Stimulated activated CD4-positive, alpha-beta T cell treated with anti-CD3 and anti-CD28 coated beads, Interleukin-15, amount 100 ng/mL, for 24 hours (primary cell): Measurements from ENCODE around the gene EPB42.
"Not testable (repeated sequence)": the region's sequence is repeated elsewhere in the genome, so short reads cannot be mapped to it uniquely, and the experiment has no call there.

Source experiments
- DNase-seq: peaks from one replicate; pipeline ENCODE4 v3.0.0-alpha.2; 2020

The EPB42 gene

DNA sequence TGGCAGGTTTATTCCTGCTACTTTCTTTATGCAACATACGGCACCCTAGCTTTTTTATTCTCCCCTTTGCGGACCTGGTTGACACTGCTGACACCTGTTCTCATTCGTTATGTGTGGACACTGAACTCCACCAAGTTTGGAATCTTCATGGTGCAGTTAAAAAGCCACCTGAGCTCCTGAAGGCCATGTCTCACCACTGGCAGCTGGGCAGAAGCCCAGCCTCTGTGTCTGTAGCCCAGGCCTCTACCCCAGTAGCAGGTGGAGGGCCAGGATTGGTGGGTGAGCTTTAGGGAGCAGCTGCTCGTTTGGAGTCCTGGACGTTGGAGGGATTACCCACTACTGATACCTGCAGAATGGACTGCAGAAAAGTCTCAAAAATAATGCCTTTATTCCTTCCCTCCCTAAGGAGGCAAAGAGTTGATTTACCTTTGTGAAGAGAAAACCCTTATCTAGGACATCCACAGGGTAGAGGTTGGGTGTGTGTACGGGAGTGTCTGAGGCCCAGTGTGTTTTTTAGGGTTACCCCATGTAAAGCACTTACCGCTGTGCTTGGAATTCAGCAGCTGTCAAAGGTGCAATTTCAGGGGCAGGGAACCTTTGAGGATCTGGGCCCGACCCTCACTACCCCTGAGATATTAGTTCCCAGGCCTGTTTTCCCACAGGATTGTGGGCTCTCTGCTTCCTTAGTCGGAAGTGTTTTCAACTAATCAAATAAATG is 36.3 kb downstream of the EPB42 start:
- no peak for DNase-seq

DNA sequence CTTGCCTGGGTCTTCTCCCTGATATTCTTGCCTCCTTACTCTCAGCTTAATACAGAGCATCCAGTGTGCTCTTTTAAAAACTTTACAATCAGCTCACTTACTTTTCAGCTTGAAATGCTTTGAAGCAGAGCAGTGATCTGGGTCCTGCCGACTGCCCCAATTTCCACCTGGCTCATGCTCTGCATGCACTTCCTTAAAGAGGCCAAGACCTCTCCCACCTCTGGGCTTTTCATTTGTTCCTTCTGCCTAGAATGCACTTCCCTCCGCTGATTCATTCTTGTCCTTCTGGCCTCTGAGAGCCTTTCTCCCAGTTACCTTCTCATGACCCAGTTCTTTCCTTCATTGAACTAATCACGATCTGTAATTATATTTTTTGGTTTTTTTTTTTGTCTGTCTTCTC is 37.5 kb downstream of the EPB42 start:
- no peak for DNase-seq

DNA sequence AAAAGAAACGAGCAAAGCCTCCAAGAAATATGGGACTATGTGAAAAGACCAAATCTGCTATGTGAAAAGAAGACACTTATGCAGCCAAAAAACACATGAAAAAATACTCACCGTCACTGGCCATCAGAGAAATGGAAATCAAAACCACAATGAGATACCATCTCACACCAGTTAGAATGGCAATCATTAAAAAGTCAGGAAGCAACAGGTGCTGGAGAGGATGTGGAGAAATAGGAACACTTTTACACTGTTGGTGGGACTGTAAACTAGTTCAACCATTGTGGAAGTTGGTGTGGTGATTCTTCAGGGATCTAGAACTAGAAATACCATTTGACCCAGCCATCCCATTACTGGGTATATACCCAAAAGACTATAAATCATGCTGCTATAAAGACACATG is 43.7 kb downstream of the EPB42 start:
- DNase-seq, result not testable (repeated sequence)

DNA sequence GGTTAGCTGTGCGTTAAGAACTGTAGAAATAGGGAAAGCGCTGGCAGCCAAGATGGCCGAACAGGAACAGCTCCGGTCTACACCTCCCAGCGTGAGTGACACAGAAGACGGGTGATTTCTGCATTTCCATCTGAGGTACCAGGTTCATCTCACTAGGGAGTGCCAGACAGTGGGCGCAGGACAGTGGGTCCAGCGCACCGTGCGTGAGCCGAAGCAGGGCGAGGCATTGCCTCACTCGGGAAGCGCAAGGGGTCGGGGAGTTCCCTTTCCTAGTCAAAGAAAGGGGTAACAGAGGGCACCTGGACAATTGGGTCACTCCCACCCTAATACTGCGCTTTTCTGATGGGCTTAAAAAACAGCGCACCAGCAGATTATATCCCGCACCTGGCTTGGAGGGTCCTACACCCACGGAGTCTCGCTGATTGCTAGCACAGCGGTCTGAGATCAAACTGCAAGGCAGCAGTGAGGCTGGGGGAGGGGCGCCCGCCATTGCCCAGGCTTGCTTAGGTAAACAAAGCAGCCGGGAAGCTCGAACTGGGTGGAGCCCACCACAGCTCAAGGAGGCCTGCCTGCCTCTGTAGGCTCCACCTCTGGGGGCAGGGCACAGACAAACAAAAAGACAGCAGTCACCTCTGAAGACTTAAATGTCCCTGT is 45.0 kb downstream of the EPB42 start:
- not testable (repeated sequence) for DNase-seq

DNA sequence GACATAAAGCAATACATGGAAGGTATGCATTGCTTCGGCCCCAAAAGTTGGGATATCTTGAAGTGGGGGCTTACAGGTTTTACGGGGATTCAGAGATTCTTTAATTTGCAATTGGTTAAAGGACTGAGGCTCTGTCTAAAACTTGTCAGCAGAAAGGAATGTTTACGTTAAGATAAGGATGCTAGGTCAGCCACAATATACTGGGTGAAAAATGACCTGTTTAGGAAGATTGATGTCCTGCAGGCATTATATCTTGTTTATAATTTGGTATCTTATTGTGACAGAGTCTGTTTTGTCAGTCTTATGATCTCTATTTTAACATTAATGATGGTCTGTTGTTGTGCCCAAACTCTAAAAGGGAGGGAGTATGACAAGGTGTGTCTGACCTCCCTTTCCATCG is 50.9 kb downstream of the EPB42 start:
- no peak for DNase-seq

DNA sequence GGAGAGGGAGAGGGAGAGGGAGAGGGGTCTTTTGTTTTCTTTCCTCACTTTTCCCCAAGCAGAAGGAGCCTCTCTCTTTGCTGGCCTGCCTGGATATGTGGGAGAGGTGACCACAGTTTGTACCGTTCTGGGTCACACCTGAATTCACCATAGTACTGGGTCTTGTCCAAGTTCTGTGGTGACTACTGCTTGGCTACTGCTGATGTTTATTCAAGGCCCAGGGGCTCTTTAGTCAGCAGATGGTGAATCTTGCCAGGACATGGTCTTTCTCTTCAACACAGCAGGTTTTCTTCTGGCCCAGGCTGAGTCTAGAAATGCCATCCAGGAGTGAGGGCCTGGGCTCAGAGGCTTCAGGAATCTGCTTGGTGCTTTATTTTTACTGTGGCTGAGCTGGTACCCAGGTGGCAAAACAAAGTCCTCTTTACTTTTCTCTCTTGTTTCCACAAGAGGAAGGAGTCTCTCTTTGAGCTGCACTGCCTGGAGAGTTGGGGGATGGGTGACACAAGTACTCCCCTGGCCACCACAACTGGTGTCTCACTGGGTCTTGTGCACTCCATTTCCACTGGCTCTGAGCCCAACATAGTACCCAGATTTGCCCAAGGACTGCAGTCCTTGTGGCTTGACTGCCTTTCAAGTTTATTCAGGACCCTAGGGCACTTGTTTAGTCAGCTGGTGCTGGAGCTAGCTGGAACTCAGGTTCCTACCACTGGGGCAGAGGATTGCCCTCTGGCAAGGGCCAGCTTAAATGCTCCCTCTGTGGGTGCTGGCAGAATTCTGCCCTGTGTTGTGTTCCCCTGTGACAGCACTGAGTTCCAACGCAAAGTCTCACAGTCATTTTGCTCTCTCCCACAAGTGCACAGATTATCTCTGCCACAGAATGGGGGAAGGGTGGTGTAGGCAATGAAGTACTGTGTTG is 52.4 kb downstream of the EPB42 start:
- no peak for DNase-seq

DNA sequence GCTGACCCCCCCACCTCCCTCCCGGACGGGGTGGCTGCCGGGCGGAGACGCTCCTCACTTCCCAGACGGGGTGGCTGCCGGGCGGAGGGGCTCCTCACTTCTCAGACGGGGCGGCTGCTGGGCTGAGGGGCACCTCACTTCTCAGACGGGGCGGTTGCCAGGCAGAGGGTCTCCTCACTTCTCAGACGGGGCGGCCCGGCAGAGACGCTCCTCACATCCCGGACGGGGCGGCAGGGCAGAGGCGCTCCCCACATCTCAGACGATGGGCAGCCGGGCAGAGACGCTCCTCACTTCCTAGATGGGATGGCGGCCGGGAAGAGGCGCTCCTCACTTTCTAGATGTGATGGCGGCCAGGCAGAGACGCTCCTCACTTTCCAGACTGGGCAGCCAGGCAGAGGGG is 53.6 kb downstream of the EPB42 start:
- DNase-seq, result not testable (repeated sequence)

DNA sequence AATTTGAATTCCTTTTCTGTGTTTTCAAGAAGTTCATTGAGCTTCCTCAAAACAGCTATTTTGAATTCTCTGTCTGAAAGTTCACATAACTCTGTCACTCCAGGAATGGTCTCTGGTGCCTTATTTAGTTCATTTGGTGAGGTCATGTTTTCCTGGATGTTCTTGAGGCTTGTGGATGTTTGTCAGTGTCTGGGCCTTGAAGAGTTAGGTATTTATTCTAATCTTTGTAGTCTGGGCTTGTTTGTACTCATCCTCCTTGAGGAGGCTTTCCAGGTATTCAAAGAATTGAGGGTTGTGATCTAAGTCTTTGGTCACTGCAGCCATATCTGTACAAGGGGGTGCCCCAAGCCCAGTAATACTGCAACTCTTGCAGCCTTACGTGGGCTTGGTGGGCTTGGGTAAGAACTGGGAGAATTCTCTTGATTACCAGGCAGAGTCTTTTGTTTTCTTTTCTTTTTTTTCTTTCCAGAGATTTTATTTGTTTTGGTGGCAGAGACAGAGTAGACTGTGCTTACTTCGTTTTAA is 55.0 kb downstream of the EPB42 start:
- no peak for DNase-seq

DNA sequence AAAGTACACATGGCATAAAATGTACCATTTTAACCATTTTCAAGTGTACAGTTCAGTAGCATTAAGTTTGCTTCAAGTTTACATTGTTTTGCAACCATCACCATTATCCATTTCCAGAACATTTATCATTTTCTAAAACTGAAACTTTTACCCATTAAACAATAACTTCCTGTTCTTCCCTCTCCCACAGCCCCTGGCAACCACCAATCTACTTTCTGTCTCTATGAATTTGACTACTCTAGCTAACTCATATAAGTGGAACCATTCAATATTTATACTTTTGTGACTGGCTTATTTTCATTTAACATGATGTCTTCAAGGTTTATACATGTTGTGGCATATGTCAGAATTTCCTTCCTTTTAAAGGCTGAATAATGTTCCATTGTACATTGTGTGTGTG is 67.5 kb downstream of the EPB42 start:
- no peak for DNase-seq

DNA sequence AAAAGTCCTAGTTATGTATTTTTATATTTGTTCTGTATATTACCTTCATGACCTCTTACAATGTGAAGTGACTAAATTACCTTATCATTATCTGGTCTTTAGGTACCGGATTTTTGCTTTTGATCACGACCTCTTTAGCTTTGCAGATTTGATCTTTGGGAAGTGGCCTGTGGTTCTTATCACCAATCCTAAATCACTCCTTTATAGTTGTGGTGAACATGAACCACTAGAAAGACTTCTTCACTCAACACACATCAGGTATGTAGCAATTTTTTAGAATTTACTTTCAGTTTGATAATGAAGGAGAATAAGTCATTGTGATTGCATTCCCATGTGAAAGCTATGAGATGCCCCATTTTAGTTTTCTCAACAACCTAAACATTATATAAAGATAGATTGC is 69.1 kb downstream of the EPB42 start:
- DNase-seq, result no peak

DNA sequence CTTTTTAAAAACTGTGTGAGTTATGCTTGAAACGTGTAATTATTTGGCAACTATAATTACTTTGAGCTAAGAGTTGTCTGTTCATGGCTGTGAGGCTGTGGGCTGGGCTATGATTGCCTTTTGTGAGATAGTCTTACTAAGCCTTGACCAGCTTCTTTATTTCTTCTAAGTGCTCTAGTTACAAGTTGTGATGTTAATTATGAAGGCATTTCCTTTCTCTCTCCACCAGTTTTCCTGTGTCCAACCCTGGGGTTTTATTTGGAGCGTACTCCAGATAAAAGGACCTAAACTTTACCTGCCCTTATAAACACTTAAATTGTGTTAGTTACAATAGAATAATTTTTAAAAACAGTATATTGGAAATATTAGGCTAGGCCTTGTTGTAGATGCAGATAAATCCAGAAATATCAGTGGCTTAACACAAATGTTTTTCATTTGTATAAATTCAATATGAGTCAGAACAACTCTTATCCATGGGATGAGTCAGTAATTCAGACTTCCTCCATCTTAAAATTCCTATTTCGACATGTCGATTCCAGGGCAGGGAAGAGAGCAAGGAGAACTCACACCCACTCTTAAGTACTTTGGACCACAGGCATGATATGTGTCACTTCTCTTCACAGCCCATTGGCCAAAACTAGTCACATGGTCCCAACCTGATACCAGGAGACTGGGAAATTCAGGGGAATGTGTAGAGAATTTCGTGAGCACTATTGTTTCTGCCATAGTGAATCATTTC is 70.5 kb downstream of the EPB42 start:
- DNase-seq, result no peak
